HEK293 (cell line): ENCODE data around the gene FOXD1.
A peak's percentile ranks its signal among the peaks of the same experiment; 100 is the strongest.

Experiments used
- CTCF ChIA-PET: fragments of 350-600 bp; formaldehyde crosslinking; extraction: SDS; loops from one replicate; lab custom pipeline; 2021; ENCODE audit warnings: antibody characterized with exemption; lab: Yijun Ruan, JAX
- POLR2A ChIA-PET: fragments of 300-600 bp; formaldehyde crosslinking; extraction: SDS; loops from one replicate; lab custom pipeline; 2020; ENCODE audit warnings: antibody characterized with exemption, inconsistent platforms; lab: Yijun Ruan, JAX
- H3K27ac ChIP-seq: fragments of 200-500 bp; sonication (Bioruptor generic); 2 replicates; pipeline ENCODE4 v1.5.1; 2014; ENCODE audit warnings: low read depth, low read length, control low read depth, inconsistent platforms; ENCODE audit errors: extremely low read depth
- H3K36me3 ChIP-seq, 2 experiments: fragments of 200-500 bp in 1 of 2; sonication (Bioruptor generic) in 1 of 2; 1 replicate in 1 of 2; 2 replicates in 1 of 2; pipeline ENCODE4 v1.5.1; 2014 to 2017; ENCODE audit warnings: inconsistent platforms in 2 of 2, low read length in 2 of 2; ENCODE audit not compliant: control insufficient read depth in 2 of 2, insufficient read depth in 1 of 2
- H3K4me1 ChIP-seq: fragments of 200-500 bp; sonication (Bioruptor generic); 2 replicates; pipeline ENCODE4 v1.5.1; 2014; ENCODE audit warnings: mild to moderate bottlenecking, low read length, inconsistent platforms; ENCODE audit not compliant: control insufficient read depth, insufficient read depth
- H3K4me3 ChIP-seq: 2 replicates; pipeline ENCODE4 v1.5.1; 2011; ENCODE audit warnings: low read depth, mild to moderate bottlenecking, control low read depth, low read length, moderate library complexity
- H3K9me3 ChIP-seq: fragments of 200-500 bp; sonication (Bioruptor generic); 2 replicates; pipeline ENCODE4 v1.5.1; 2014; ENCODE audit warnings: low read depth, low read length, inconsistent platforms; ENCODE audit not compliant: control insufficient read depth, insufficient read depth
- BCL11A ChIP-seq: fragments of 450-650 bp; formaldehyde crosslinking; IDR thresholded peaks from 2 replicates; pipeline ENCODE4 v1.5.1; 2016; ENCODE audit warnings: low read depth, missing biosample characterization, missing genetic modification characterization
- GLIS1 ChIP-seq: fragments of 450-650 bp; formaldehyde crosslinking; IDR thresholded peaks from 2 replicates; pipeline ENCODE4 v1.5.1; 2016; ENCODE audit warnings: missing biosample characterization, missing genetic modification characterization
- IKZF3 ChIP-seq: fragments of 450-650 bp; IDR thresholded peaks from 2 replicates; pipeline ENCODE4 v1.5.0; 2018; ENCODE audit warnings: missing biosample characterization, mild to moderate bottlenecking, missing genetic modification characterization, moderate library complexity
- KLF7 ChIP-seq: fragments of 450-650 bp; formaldehyde crosslinking; IDR thresholded peaks from 2 replicates; pipeline ENCODE4 v1.5.1; 2016; ENCODE audit warnings: missing biosample characterization, missing genetic modification characterization, borderline replicate concordance
- RBAK ChIP-seq: fragments of 450-650 bp; formaldehyde crosslinking; IDR thresholded peaks from 2 replicates; pipeline ENCODE4 v1.5.1; 2016; ENCODE audit warnings: missing biosample characterization, missing genetic modification characterization
- SCRT2 ChIP-seq: fragments of 450-650 bp; formaldehyde crosslinking; IDR thresholded peaks from 2 replicates; pipeline ENCODE4 v1.5.1; 2016; ENCODE audit warnings: missing biosample characterization, missing genetic modification characterization
- YY1 ChIP-seq: fragments of 450-650 bp; formaldehyde crosslinking; IDR thresholded peaks from 2 replicates; pipeline ENCODE4 v1.5.1; 2018; ENCODE audit warnings: missing biosample characterization, missing genetic modification characterization
- ZBTB21 ChIP-seq: fragments of 450-650 bp; formaldehyde crosslinking; IDR thresholded peaks from 2 replicates; pipeline ENCODE4 v1.5.1; 2017; ENCODE audit warnings: missing biosample characterization, missing genetic modification characterization
- ZNF10 ChIP-seq: fragments of 450-650 bp; formaldehyde crosslinking; IDR thresholded peaks from 2 replicates; pipeline ENCODE4 v1.5.1; 2017; ENCODE audit warnings: missing biosample characterization, missing genetic modification characterization
- ZNF112 ChIP-seq: fragments of 450-650 bp; formaldehyde crosslinking; IDR thresholded peaks from 2 replicates; pipeline ENCODE4 v1.5.0; 2017; ENCODE audit warnings: missing biosample characterization, missing genetic modification characterization
- ZNF132 ChIP-seq: fragments of 450-650 bp; formaldehyde crosslinking; IDR thresholded peaks from 2 replicates; pipeline ENCODE4 v1.5.1; 2017; ENCODE audit warnings: missing biosample characterization, missing genetic modification characterization, borderline replicate concordance
- ZNF169 ChIP-seq: fragments of 450-650 bp; formaldehyde crosslinking; IDR thresholded peaks from 2 replicates; pipeline ENCODE4 v1.5.1; 2016; ENCODE audit warnings: missing biosample characterization, missing genetic modification characterization
- ZNF202 ChIP-seq: fragments of 450-650 bp; formaldehyde crosslinking; IDR thresholded peaks from 2 replicates; pipeline ENCODE4 v1.5.1; 2016; ENCODE audit warnings: missing biosample characterization, missing genetic modification characterization, borderline replicate concordance
- ZNF311 ChIP-seq: fragments of 450-650 bp; formaldehyde crosslinking; IDR thresholded peaks from 2 replicates; pipeline ENCODE4 v1.5.1; 2017; ENCODE audit warnings: missing biosample characterization, missing genetic modification characterization, borderline replicate concordance
- ZNF501 ChIP-seq: fragments of 450-650 bp; formaldehyde crosslinking; IDR thresholded peaks from 2 replicates; pipeline ENCODE4 v1.5.1; 2016; ENCODE audit warnings: missing biosample characterization, missing genetic modification characterization
- ZNF529 ChIP-seq: fragments of 450-650 bp; formaldehyde crosslinking; IDR thresholded peaks from 2 replicates; pipeline ENCODE4 v1.5.1; 2017; ENCODE audit warnings: missing genetic modification characterization, missing biosample characterization; ENCODE audit not compliant: insufficient replicate concordance
- ZNF530 ChIP-seq: fragments of 450-650 bp; formaldehyde crosslinking; IDR thresholded peaks from 2 replicates; pipeline ENCODE4 v1.5.1; 2016; ENCODE audit warnings: low read depth, missing biosample characterization, missing genetic modification characterization
- ZNF561 ChIP-seq: fragments of 450-650 bp; IDR thresholded peaks from 2 replicates; pipeline ENCODE4 v1.5.1; 2018; ENCODE audit warnings: missing biosample characterization, missing genetic modification characterization, borderline replicate concordance
- ZNF621 ChIP-seq: fragments of 450-650 bp; formaldehyde crosslinking; IDR thresholded peaks from 2 replicates; pipeline ENCODE4 v1.5.1; 2017; ENCODE audit warnings: missing biosample characterization, missing genetic modification characterization
- ZNF624 ChIP-seq: fragments of 450-650 bp; formaldehyde crosslinking; IDR thresholded peaks from 2 replicates; pipeline ENCODE4 v1.5.1; 2017; ENCODE audit warnings: missing biosample characterization, missing genetic modification characterization
- ZNF654 ChIP-seq: fragments of 450-650 bp; formaldehyde crosslinking; IDR thresholded peaks from 2 replicates; pipeline ENCODE4 v1.5.1; 2016; ENCODE audit warnings: low read depth, missing biosample characterization, missing genetic modification characterization
- ZNF792 ChIP-seq: fragments of 450-650 bp; formaldehyde crosslinking; IDR thresholded peaks from 2 replicates; pipeline ENCODE4 v1.5.1; 2016; ENCODE audit warnings: missing biosample characterization, missing genetic modification characterization
- ZNF837 ChIP-seq: fragments of 450-650 bp; formaldehyde crosslinking; IDR thresholded peaks from 2 replicates; pipeline ENCODE4 v1.5.1; 2016; ENCODE audit warnings: missing biosample characterization, missing genetic modification characterization
- TF ChIP-seq, protein P1 (sequence below): fragments of 450-650 bp; formaldehyde crosslinking; IDR thresholded peaks from 2 replicates; pipeline ENCODE4 v1.5.1; 2016; ENCODE audit warnings: missing biosample characterization, missing genetic modification characterization
- TF ChIP-seq, protein P2 (sequence below): fragments of 450-650 bp; formaldehyde crosslinking; IDR thresholded peaks from 2 replicates; pipeline ENCODE4 v1.5.1; 2017; ENCODE audit warnings: missing biosample characterization, missing genetic modification characterization
- TF ChIP-seq, protein P3 (sequence below): fragments of 450-650 bp; formaldehyde crosslinking; IDR thresholded peaks from 2 replicates; pipeline ENCODE4 v1.5.1; 2016; ENCODE audit warnings: missing biosample characterization, missing genetic modification characterization
- TF ChIP-seq, protein P4 (sequence below): fragments of 450-650 bp; formaldehyde crosslinking; IDR thresholded peaks from 2 replicates; pipeline ENCODE4 v1.5.1; 2016; ENCODE audit warnings: missing biosample characterization, missing genetic modification characterization
- TF ChIP-seq, protein P5 (sequence below): fragments of 450-650 bp; formaldehyde crosslinking; optimal IDR thresholded peaks from 2 replicates; pipeline ENCODE3; 2016; ENCODE audit warnings: missing biosample characterization, mild to moderate bottlenecking, missing genetic modification characterization
- TF ChIP-seq, protein P6 (sequence below): fragments of 450-650 bp; formaldehyde crosslinking; IDR thresholded peaks from 2 replicates; pipeline ENCODE4 v1.5.1; 2016; ENCODE audit warnings: missing biosample characterization, missing genetic modification characterization, borderline replicate concordance

The FOXD1 gene

DNA sequence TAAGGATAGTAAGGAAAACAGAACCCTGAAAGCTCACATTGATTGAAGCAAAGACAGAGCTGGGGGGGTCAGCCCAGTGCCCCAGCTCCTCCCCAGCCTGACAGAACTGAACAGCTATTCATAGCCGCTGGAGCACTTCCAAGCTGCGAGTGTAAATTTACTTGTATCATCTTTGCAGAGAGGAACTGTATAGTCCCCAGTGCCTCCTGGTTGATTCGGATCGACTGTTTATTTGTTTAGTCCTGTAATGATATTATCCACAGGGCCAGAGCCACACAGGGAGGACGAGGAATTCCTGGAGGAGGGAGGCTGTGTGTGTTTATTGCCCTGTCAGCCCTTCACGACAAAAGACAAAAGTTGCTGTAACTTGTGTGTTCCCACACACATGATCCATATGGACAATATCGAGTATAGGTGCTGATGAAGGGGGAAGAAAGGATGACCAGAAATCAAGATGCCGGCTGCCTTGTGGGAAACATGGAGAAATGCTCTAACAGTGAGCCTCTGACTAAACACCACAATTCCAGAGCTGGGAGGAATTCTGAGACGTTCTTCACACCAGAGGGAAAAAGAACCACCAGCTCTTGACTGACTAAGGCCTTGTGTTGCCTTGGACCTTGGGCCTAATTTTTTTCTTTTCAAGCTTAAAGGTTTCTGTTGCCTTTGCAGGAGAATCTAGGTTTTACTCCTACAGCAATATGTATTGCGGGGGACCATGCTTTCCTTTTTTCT lies 31.1 kb downstream of the FOXD1 start:
- Histone ChIP-seq H3K4me3 (no peak overlapping the region), H3K36me3 (no peaks in the 10 kb centered on the region), H3K4me1 (peaks cover 11% of the 10 kb centered on the region; the same call in 1 of the 2 replicates), H3K27ac (peak overlapping the region; percentile 17; the same call in 1 of the 2 replicates), H3K9me3 (no peaks in the 10 kb centered on the region)
- CTCF ChIA-PET, result interaction anchor here (0.6 to 2.1 kb wide), 8 partner anchors 11 to 1043 kb away, joined by 3 to 7 read pairs (median 3); no protein-coding TSS in a partner anchor
- POLR2A ChIA-PET, result interaction anchor here (0.5 to 1.5 kb wide), 2 partner anchors 16 to 31 kb away, joined by 4 to 6 read pairs; partner anchors contain the start of gene FOXD1
- TF ChIP-seq ZNF624 (tag by site-specific recombination), result no peak
- no peak for TF ChIP-seq ZNF501
- TF ChIP-seq IKZF3, result no peak
- no peak for TF ChIP-seq ZNF10 (tag by site-specific recombination)
- no peak for TF ChIP-seq SCRT2
- TF ChIP-seq GLIS1, result peak; percentile 93
- no peak for TF ChIP-seq ZNF530 (tag by site-specific recombination)
- TF ChIP-seq, protein P1, sequence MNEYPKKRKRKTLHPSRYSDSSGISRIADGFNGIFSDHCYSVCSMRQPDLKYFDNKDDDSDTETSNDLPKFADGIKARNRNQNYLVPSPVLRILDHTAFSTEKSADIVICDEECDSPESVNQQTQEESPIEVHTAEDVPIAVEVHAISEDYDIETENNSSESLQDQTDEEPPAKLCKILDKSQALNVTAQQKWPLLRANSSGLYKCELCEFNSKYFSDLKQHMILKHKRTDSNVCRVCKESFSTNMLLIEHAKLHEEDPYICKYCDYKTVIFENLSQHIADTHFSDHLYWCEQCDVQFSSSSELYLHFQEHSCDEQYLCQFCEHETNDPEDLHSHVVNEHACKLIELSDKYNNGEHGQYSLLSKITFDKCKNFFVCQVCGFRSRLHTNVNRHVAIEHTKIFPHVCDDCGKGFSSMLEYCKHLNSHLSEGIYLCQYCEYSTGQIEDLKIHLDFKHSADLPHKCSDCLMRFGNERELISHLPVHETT, result no peak
- TF ChIP-seq, protein P2, sequence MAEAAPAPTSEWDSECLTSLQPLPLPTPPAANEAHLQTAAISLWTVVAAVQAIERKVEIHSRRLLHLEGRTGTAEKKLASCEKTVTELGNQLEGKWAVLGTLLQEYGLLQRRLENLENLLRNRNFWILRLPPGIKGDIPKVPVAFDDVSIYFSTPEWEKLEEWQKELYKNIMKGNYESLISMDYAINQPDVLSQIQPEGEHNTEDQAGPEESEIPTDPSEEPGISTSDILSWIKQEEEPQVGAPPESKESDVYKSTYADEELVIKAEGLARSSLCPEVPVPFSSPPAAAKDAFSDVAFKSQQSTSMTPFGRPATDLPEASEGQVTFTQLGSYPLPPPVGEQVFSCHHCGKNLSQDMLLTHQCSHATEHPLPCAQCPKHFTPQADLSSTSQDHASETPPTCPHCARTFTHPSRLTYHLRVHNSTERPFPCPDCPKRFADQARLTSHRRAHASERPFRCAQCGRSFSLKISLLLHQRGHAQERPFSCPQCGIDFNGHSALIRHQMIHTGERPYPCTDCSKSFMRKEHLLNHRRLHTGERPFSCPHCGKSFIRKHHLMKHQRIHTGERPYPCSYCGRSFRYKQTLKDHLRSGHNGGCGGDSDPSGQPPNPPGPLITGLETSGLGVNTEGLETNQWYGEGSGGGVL, result peak; percentile 36; the same call in 1 of the 2 replicates
- TF ChIP-seq ZNF169, result no peak
- TF ChIP-seq ZNF112 (tag by site-specific recombination), result no peak
- TF ChIP-seq ZNF529 (tag by site-specific recombination), result no peak
- TF ChIP-seq ZNF837 (tag by site-specific recombination), result no peak
- no peak; the same call in 1 of the 2 replicates for TF ChIP-seq ZNF561
- no peak for TF ChIP-seq ZNF792 (tag by site-specific recombination)
- TF ChIP-seq KLF7, result no peak
- TF ChIP-seq ZNF202, result no peak
- no peak for TF ChIP-seq ZBTB21 (tag by site-specific recombination)
- TF ChIP-seq YY1 (tag by site-specific recombination), result no peak
- TF ChIP-seq, protein P3, sequence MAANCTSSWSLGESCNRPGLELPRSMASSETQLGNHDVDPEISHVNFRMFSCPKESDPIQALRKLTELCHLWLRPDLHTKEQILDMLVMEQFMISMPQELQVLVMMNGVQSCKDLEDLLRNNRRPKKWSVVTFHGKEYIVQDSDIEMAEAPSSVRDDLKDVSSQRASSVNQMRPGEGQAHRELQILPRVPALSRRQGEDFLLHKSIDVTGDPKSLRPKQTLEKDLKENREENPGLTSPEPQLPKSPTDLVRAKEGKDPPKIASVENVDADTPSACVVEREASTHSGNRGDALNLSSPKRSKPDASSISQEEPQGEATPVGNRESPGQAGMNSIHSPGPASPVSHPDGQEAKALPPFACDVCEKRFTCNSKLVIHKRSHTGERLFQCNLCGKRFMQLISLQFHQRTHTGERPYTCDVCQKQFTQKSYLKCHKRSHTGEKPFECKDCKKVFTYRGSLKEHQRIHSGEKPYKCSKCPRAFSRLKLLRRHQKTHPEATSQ (tag by site-specific recombination), result no peak
- TF ChIP-seq ZNF654, result no peak
- no peak for TF ChIP-seq BCL11A
- TF ChIP-seq ZNF621 (tag by site-specific recombination), result no peak
- TF ChIP-seq ZNF132 (tag by site-specific recombination), result no peak
- TF ChIP-seq, protein P4, sequence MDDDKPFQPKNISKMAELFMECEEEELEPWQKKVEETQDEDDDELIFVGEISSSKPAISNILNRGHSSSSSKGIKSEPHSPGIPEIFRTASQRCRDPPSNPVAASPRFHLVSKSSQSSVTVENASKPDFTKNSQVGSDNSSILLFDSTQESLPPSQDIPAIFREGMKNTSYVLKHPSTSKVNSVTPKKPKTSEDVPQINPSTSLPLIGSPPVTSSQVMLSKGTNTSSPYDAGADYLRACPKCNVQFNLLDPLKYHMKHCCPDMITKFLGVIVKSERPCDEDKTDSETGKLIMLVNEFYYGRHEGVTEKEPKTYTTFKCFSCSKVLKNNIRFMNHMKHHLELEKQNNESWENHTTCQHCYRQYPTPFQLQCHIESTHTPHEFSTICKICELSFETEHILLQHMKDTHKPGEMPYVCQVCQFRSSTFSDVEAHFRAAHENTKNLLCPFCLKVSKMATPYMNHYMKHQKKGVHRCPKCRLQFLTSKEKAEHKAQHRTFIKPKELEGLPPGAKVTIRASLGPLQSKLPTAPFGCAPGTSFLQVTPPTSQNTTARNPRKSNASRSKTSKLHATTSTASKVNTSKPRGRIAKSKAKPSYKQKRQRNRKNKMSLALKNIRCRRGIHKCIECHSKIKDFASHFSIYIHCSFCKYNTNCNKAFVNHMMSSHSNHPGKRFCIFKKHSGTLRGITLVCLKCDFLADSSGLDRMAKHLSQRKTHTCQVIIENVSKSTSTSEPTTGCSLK (tag by site-specific recombination), result no peak
- no peak for TF ChIP-seq ZNF311 (tag by site-specific recombination)
- no peak for TF ChIP-seq RBAK (tag by site-specific recombination)
- TF ChIP-seq, protein P5, sequence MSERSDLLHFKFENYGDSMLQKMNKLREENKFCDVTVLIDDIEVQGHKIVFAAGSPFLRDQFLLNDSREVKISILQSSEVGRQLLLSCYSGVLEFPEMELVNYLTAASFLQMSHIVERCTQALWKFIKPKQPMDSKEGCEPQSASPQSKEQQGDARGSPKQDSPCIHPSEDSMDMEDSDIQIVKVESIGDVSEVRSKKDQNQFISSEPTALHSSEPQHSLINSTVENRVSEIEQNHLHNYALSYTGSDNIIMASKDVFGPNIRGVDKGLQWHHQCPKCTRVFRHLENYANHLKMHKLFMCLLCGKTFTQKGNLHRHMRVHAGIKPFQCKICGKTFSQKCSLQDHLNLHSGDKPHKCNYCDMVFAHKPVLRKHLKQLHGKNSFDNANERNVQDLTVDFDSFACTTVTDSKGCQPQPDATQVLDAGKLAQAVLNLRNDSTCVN (tag by site-specific recombination), result no peak
- TF ChIP-seq, protein P6, sequence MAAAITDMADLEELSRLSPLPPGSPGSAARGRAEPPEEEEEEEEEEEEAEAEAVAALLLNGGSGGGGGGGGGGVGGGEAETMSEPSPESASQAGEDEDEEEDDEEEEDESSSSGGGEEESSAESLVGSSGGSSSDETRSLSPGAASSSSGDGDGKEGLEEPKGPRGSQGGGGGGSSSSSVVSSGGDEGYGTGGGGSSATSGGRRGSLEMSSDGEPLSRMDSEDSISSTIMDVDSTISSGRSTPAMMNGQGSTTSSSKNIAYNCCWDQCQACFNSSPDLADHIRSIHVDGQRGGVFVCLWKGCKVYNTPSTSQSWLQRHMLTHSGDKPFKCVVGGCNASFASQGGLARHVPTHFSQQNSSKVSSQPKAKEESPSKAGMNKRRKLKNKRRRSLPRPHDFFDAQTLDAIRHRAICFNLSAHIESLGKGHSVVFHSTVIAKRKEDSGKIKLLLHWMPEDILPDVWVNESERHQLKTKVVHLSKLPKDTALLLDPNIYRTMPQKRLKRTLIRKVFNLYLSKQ, result no peak
